ENCODE results near the gene CEP41.

The CEP41 gene

DNA sequence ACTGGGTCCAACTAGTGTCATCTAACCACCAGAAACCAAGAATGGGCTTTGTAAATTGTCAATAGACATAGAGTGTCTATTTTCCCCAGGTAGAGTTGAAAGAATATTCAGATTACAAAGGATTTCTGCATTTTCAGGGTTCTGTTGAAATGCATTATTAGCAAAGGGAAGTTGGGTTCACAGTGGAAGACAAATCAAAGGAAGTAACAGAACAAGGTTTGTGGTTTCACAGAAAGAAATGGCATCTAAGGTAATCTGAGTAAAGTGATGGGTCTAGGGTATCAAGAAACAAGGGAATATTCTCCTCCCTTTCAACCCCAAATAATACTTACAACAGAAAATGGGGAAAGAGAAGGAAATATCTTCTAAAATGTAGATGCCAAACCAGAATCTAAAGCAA, 25.8 kb downstream of the CEP41 start:
- no peak for DNase-seq

DNA sequence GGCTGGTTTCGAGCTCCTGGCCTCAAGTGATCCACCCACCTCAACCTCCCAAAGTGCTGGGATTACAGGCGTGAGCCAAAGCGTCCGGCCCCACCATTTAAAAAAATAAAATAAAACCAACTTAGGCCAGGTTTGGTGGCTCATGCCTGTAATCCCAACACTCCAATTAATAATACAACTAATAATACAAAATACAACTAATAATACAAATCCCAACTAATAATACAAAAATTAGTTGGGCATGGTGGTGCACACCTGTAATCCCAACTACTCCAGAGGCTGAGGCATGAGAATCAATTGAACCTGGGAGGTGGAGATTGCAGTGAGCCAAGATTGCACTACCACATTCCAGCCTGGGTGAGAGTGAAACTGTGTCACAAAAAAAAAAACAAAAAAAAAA, 27.6 kb downstream of the CEP41 start:
- DNase-seq = no peak

DNA sequence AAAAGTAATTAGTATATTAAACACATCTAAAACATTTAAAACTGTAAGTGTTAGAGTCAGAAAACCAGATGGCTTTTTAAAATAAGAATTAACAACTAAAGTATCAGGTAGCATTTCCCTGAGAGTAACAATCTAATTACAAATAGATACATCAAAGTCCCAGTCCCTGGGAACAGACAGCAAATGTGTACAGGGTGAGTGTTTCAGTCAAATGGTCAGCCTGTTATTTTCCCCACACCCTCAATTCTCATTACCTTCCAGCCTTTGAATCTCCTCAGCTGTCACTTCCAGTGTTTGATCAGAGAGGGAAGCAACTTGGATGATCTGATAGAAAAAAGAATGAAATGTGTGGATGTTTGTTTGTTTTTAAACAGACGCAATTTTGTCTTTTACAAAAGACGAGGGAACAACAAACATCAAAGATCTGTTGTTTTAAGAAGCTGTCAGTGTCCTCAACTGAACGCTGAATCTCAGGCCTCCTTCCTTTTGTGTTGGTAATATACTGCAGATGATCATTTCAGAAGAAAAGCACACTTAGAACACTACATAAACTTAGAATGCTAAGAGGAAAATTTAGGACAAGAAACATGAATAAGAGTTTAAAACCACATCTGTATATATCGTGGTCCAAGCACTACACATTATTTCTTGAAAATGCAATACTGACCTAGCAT, 29.8 kb downstream of the CEP41 start:
- no peak for DNase-seq

DNA sequence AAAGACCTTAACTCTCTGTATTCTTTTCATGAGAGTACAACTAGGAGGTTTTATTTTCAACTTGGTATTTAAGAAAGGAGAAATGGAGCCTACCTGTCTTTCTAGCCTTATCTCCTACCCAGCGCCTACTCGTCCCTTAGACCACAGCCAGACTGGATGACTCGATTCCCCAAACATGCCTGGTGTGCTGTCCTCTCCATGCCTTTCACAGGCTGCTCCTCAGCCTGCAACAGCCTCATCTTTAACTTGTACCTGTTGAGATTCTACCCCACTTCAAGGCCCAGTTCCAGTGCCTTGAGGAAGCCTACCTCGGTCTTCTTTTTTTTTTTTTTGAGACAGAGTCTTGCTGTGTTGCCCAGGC, 31.1 kb downstream of the CEP41 start:
- DNase-seq = no peak

DNA sequence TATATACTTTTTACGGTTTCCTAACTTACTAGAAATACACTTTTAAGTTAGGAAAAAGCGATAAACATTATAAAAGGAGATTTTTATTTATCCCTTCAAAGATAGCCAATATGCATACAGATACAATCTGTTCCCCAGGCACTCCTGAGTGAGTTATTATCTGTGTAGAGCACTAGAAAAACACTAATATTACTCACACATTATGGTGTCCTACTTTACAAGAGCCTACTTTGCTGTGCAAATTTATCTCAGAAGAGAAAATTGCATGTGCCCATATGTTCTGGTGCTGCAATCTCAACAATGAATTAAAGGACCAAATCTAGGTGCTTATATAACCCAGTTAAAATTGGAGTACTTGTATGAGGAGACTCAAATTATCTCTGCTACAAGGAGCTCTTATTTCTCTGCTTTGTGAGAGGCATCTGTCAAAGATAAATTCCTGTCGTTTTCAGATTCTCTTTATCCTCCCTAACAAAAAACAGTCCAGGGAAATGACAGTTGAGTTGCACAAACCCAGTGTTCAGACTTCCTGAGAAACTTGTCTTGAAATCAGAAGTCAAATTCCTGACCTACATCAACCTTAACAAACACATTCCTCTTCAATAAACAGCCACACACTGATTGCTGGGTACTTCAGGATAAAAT, 31.6 kb downstream of the CEP41 start:
- no peak for DNase-seq

DNA sequence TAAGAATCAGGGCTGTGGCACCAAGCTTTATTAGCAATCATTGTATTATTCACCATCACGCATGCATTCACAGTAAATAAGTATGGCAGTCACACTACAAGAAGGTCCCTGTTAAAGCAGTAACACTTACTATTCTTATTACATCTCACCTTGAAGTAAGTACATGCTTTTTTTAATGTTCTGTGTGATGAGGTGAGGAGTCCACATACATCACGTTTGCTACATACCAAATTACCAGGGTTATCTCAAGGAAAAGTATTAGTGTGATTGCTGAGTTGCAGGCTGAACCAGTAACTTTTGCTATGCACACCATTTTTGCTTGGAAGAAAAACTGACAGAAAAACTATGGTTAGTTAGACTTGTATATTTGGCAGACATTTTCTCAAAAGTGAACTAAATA, 35.8 kb downstream of the CEP41 start:
- no peak for DNase-seq

DNA sequence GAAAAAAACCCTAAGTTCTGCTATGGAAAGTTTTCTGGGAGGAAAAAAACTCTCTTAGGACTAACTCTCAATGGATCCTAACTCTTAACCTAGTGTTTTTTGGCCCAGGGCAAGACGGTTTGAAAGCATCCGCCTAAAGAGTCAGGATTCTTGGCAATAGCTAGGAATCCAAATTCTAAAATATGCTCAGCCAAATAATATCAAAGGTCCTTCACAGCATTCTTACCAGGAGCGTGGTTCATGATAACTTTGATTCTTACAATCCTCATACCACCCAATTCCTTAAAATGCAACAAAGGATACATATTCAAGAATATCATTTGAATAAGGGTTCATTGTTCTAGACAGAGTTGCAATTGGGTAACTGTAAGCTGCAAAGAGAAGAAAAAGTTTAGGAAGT, 39.2 kb downstream of the CEP41 start:
- DNase-seq = no peak

DNA sequence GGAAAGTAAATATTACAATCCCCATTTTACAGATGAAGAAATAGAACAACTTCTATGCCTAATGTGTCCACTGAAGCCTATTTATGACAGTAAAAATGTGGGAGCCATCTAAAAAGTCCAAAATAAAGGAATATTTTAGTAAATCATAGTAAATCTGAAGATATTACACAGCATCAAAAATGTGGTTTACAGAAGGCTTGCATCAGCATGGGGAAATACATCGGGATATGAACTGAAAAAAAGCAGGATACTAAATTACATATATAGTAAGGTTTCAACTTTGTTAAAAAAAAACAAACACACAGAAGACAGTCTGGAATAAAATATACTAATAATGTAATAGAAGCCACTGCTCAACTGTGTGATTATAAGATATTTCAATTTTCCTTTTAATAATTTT, 39.7 kb downstream of the CEP41 start:
- no peak for DNase-seq

DNA sequence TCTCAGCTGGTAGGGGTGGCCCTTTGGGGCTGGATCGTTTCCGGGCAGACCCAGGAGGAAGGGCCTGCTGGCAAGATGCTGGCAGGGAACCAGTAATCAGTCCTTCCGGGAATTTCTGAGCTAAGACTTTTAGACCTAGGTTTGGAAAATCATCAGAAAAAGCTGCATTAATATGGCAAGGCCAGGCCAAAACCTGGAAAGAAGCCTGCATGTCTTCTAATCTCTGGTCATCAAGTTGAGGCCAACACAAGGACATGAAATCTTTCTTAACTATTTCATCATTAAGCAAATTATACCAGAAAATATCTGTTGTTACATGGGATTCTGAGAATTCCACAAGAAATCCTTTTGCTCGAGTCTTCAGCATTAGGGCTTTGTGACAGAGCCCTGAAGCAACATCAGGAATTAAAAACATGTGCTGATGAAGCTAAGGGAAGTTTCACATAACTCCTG, 40.7 kb downstream of the CEP41 start:
- DNase-seq = no peak

DNA sequence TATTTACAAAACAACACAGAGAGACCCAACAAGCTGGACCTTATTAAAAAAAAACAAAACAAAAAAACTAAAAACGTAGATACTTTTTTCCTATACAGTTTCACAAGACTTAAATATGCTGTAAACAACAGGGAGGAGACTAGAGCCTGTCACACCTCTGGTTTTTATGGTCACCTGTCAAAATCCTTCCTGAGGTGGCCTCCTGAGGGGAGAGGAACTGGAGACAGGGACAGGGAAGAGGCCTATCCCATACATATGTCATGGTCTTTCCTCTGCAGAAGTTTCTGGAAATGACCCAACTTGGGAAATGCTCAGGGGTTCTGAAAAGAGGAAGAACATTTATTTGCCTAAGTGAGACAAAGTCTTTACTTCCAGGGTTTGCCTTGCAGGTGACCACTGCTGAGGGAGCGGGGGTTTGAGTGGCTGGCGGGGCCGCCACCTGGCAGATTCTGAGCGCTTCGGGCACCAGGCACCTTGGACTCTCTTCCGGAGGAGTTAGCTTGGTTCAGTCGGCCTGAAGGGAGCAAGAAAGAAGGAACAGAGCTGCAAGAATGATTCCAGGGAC, 42.2 kb downstream of the CEP41 start:
- no peak for DNase-seq

DNA sequence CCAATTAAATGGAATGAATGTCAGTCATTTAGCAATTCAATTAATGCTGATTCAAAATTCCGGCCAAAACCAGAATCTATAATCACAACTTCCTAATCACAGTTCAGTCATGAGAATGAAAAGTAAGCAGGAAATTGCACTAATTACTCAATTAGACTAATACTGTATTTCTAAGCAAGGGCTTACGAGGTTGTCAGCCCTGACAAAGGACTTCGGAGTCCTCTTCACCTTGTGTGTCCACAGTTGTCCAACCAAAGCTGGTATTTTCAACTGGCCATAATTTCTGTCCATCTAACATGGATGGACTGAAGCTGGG, 43.1 kb downstream of the CEP41 start:
- DNase-seq = no peak

DNA sequence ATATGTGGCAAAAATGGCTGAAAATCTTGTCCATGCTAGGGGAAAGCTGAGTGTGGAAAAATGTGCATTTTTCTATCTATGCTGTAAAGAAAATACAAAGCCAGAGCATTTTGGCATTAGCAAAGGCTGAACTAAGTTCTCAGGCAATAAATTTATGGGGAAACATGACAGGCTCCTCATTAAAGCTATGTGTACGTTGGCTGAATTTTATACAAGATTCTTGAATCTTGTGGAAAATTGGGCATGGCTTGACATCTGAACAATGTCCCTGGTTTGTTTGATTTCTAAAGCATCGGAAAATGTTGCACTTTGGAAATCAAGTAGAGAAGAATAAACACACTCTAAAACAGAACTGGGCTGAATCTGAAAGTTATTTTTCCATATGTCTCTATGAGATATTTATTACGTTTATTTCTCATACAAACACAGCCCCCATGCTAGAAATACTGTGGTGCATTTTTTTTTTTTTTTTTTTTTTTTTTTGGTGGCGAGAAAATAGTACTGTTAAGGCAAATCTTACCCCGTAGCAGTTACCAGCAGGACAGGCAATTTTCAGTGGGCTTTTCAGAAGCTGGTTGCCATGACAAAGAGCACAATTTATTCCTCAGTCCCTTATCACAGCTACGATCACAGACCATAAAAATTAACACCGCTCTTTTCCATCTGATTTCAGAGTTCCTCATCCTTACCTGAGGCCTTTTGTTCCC, 43.6 kb downstream of the CEP41 start:
- no peak for DNase-seq

DNA sequence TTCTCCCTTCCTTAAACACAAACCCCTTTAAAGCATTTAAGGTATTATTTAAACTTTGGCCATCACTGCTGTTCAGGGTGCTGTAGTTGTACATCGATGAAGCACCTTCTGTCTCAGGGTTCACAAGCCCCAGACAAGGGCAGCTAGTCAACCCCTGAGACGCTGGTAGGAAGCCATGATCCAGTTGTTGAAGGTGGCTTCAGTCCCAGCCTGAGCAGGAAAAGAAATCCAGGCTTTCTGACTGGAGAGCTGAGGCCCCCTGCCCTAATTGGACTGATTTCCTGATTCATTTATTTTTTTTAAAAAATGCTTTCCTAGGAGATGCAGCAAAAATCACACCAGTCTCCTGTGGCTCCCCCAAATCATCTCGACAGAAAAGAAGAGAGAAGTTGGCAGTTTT, 44.7 kb downstream of the CEP41 start:
- DNase-seq = no peak

DNA sequence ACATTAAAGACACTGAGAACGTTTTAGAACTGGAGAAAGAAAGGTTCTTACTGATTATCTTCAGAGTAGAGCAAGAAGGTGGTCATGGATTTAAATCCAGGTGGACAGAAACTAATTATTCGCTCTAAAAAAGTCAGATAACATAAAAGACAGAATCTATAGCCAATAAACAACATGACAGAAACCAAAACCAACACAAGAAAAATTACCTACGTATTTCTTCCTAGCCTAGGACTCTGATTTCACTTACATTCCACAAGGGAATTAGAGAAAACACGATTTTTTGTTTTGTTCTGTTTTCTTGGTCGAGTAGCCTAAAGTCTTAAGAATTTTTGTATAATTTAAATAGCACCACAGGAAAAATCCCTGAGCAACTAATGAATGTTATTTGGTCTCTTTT, 45.4 kb downstream of the CEP41 start:
- DNase-seq = no peak

DNA sequence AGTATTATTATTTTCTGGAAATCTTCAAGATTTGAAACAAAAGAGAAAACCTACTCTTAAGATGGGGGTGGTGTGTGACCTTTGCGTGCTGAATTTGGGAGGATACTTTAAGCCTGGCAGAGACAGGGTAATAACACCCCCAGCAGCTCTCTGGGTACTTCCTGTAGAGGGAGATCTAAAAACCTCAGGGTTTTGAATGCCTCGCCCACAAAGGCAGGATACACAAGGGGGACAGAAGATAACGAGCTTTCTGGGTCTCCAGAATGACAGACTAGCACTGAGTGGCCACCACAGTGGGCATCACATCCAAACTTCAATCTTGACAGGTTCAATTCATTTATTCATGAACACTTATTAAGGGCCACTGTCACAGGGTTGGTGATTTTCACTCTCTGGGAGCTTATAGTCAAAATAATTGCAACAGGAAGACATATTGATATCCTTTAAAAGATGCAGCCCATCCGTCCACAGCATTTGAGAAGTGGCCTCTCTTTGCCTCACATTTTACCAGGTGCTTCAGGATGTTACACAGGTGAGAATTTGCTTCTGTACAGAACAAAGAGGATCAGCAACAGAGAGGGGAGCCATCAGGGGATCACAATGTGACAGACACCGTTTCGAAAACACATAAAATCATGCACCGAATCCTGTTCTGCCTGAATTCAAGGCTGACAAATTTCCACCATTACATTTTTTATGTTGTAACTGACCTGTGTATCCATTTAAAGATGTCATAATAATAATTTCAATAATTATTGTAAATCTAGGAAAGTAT, 46.2 kb downstream of the CEP41 start:
- DNase-seq = no peak

DNA sequence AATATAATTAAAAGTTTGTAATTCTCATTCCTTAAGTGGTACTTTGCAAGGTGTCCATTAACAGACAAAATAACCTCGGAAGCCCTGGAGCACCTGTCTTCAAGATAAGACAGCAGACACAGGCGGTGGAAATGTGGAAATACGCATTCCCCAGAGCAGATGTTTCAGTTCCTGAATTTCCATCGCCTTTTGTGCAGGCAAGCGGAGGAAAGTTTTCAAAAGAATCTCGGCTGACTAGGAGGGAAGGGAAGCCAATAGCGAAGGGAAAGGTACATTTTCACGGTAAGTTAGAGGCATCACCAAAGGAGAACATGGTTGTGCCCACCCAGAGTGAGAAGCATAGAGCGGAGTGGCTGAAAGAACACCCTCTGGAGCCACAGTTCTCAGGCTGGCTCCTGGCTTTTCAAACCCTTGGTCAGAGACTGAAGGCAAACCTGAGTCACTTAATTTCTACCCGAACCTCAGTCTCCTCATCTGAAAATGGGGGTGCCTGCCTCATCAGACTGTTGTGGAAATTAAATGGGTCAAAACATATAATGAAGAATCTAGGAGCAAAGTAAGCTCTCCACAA, 46.9 kb downstream of the CEP41 start:
- DNase-seq = no peak

DNA sequence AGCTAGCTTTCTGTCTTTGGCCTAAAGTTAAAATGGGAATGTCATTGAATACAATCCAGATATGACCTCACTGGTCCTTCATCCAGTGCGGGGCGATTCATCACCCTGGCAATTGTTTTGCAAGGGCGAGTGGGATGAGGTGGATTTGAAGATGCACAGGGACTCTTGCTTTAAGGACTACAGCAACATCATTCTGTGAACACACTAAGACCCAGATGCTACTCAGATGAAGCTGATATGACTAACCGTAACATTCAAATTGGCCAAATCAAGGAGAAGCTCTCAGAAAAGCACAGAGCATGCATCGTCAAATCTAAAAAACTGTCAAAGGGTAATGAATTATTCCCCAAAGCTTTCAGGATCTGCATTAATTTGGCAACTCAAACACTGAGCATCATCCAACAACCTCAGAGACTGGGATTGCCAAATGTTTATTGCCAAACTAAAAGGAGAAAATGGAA, 47.7 kb downstream of the CEP41 start:
- DNase-seq = no peak

DNA sequence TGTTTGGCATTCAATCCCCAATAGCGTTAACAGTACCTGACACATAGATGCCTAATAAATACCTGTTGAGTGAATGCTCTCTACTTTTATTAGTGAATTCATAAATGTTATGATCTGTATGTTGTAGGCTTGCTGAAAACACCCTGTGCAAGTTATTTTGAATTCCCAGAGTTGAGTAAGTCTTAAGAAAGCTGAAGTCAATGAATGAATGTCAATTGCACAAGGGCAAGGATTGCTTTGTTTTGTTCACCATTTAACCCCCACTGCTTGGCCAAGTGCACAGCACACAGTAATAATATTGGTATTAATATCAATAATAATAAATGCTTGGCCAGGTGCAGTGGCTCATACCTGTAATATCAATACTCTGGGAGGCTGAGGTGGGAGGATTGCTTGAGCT, 50.3 kb downstream of the CEP41 start:
- no peak for DNase-seq

DNA sequence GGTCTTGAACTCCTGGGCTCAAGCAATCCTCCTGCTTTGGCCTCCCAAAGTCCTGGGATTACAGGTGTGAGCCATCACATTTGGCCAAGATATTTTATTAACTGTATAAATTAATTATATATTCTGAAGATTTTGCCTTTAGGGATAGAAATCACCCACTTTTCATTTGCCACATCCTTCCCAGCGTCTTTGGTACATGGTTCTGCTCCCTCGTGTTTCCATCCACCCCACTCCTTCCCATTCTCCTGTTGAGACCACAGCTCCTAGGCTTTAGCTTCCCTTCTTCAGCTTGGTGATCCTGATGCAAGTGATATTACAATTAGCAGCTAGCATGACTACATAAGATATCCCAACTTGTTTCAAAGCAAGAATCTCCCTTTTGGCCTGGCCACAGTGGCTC, 52.1 kb downstream of the CEP41 start:
- no peak for DNase-seq

DNA sequence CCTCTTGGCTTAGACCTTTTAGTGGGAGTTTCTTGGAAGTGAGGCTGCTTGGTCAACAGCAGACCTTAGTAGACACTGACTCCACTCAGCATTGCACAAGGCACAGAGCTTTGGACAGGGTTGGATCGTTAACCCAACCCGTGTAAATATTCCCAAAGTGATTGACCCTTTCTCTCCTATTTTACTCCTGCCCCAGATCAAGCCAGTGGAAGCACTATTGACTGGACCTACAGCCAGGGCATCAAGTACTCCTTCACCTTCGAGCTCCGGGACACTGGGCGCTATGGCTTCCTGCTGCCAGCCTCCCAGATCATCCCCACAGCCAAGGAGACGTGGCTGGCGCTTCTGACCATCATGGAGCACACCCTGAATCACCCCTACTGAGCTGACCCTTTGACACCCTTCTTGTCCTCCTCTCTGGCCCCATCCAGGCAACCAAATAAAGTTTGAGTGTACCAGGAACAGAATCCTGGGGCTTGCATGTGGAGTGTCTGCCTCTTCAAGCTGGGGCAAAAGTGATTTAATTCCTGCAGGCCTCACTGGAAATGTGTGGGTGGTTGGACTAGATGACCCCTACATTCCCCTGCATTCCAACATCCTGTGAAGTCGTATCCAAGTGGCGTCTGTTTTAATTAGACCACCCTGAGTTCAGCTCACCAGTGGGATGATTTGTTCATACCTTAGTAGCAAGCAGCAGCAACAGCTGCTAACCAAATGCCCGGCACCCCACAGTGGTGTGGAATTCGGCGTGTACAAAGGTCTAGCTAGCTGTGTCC, 53.0 kb downstream of the CEP41 start:
- no peak for DNase-seq

DNA sequence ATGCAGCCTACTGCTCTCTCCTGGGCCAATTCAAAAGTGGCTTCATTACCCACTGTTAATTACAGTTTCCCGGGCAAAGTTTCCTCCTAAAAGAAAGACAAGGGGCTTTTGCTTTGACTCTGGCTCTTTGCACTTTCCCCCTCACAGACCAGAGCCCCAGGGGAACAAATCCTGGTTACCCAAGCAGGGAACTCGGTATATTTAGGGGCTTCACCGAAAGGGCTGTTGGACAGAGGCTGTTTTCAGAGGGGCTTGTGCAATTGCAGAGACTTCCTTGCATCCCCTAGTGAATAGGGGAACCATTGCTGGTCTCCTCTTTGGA, 53.5 kb downstream of the CEP41 start:
- DNase-seq = no peak

DNA sequence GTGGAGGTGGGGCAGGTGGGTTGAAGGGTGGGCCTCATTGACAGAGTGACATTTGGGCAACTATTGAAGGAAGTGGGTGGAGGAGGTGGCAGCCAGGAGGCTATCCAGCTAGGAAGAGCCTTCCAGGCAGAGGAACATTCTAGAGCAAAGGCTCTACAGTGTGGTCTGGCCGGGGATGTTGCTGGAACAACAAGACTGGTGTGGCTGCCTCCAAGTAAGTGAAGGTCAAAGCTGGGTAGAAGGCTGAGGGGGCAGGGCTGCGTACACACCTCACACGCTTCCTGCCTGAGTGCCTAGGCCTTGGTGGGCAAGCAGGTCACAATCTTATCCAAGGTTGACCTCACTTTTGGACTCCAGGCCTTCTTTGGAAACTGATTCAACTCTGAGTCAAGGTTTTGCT, 53.9 kb downstream of the CEP41 start:
- DNase-seq = no peak

Measured in stimulated activated naive CD4-positive, alpha-beta T cell treated with Interleukin-2 at 50 U/mL for 16 hours (primary cell).